ENCODE results near the gene CNOT9.
"Not testable (repeated sequence)": the region's sequence is repeated elsewhere in the genome, so short reads cannot be mapped to it uniquely, and the experiment has no call there.

CNOT9 gene

GRCh38 chr2:218568190-218569037 is at the start of gene CNOT9, which contains the start of gene USP37:
Gene CNOT9 (plus strand): TSS chr2:218568839. CDS start chr2:218568955, 116 bp downstream.
Gene USP37 (minus strand): TSS chr2:218568351. CDS start chr2:218558653, 9,698 bp downstream.
- peak; percentile 99 for DNase-seq (ENCODE audit: low spot score)

GRCh38 chr2:218518876-218519275 is 49.8 kb upstream of the CNOT9 start:
- no peak for DNase-seq (ENCODE audit: low spot score)

GRCh38 chr2:218523651-218524050 is 45.0 kb upstream of the CNOT9 start:
- no peak for DNase-seq (ENCODE audit: low spot score)

DNA sequence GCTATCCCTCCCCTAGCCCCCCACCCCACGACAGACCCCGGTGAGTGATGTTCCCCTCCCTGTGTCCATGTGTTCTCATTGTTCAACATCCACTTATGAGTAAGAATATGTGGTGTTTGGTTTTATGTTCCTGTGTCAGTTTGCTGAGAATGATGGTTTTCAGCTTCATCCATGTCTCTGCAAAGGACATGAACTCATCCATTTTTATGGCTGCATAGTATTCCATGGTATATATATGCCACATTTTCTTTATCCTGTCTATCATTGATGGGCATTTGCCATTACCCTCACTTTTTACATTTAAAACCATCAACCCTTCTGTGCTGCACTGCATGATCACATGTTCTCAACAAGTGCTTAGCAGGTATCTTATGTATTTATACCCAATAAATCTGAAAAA is 40.2 kb upstream of the CNOT9 start:
- not testable (repeated sequence) for DNase-seq (ENCODE audit: low spot score)

GRCh38 chr2:218529990-218530389 is 38.6 kb upstream of the CNOT9 start:
- DNase-seq (ENCODE audit: low spot score) = no peak

DNA sequence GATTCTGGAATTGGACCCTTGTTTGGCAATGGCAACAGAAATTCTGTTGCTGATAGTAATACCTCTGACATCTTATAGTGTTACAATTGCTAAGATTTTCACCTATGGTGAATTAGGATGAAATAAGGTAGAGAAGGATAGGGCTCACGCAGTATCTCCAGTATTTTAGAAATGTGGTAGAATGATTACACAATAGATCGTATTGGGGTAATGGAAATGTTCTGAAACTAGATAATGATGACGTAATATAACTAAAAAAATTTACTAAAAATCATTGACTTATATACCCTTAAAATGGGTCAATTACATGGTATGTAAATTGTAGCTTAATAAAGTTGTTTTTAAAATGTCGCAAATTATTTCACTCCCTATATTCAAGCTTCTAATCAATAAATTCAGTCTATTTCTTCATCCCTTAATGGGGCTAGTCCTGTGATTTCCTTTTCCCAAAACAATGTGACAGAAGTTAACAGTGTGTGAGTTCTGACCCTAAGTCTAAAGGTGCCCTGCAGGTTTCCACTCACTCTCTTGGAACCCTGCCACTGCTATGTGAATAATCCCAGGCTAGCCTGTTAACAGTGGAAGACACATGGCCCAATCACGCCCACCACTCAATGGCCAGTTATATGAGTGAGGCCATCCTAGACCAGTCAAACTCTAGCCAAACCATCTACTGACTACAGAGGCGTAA is 31.7 kb upstream of the CNOT9 start:
- no peak for DNase-seq (ENCODE audit: low spot score)

DNA sequence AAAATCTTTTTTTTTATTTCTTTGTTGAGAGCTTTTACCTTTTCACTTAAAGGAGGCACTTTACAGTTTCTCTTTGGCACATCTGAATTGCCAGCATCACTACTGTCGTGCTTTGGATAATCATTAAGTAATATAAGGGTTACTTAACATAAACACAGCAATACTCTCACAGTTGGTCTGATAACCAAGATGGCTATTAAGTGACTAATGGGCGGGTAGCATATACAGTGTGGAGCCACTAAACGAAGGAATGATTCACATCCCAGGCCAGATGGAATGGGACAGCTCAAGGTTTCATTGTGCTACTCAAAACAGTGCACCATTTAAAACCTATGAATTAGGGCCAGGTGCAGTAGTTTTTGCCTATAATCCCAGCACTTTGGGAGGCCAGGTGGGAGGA is 28.6 kb upstream of the CNOT9 start:
- DNase-seq (ENCODE audit: low spot score) = no peak

- DNase-seq (ENCODE audit: low spot score) = no peak
These were observed 22.6 kb upstream of the CNOT9 start for GRCh38 chr2:218546012-218546411.

DNA sequence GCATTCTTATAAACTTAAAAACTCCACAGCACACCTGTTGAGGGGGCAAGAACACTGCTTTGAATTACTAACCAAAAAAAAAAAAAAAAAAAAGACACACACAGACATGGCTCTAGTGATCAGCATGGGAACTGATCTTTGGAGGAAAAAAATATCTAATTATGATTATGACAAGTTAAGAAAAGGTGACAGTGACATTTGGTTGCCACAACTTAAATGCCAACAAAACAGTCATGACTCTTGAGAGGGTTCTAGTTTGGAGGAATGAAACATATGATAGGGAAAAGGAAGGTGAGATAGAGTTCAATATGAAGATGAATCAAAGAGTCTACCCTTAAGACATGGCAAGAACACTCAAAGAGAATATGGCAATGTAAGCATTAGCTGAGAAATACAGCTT is 21.1 kb upstream of the CNOT9 start:
- DNase-seq (ENCODE audit: low spot score) = no peak

DNA sequence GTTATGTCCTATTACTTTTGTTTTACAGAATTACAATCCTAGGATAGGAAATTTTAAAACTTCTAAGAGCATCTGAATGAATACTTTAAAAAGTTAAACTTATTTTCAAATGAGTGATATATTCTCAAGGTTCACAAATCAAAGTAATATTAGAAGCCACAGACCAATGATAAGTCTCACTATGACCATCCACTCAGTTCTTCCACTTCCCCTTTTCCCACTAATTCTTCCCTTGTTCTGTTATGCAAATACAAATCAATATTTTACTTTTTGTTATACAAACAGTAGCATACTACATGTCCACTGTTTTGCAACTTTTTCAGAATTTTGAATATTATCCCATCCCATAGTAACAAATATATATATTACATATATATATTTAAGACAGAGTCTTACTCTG is 20.7 kb upstream of the CNOT9 start:
- no peak for DNase-seq (ENCODE audit: low spot score)

GRCh38 chr2:218554225-218554624 is 14.4 kb upstream of the CNOT9 start:
- not testable (repeated sequence) for DNase-seq (ENCODE audit: low spot score)

- DNase-seq (ENCODE audit: low spot score) = no peak
These were observed 13.1 kb upstream of the CNOT9 start for GRCh38 chr2:218555527-218555926.

DNA sequence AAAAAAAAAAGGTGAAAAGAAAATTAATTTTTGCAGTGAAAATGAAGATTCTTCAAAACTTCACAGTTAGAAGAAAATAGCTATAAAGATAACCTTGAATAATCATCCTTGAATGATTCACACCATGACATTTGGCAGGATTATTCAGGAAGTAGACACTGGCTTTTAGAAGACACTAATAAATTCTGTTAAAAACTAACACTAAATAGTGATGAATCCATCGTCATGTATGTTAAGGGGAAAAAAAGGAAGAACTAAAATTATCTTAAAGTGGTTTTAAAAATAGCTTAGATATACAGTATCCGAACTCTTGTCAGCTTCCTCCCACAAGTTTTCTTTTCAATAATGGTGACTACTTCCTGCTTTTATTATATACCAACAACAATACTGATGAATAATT is 10.7 kb upstream of the CNOT9 start:
- no peak for DNase-seq (ENCODE audit: low spot score)

- DNase-seq (ENCODE audit: low spot score) = no peak
These were observed 9.7 kb upstream of the CNOT9 start for GRCh38 chr2:218558986-218559385.

DNA sequence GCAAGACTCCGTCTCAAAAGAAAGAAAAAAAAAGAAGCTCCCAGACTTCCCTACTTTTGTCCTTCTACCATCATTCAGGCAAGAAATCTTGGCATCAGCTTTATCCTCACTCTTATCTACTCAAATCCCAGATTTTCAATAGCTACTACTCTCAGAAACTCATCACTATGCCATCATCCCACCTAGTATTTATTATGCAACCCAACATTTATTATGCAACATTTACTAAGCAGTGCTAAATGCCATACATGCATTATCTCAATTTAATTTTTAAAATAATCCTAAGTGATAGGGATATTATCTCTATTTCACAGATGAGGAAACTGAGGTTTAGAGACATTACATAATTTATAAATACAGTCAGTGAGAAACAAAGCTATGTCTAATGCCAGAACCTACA is 4.6 kb upstream of the CNOT9 start:
- DNase-seq (ENCODE audit: low spot score) = no peak

DNA sequence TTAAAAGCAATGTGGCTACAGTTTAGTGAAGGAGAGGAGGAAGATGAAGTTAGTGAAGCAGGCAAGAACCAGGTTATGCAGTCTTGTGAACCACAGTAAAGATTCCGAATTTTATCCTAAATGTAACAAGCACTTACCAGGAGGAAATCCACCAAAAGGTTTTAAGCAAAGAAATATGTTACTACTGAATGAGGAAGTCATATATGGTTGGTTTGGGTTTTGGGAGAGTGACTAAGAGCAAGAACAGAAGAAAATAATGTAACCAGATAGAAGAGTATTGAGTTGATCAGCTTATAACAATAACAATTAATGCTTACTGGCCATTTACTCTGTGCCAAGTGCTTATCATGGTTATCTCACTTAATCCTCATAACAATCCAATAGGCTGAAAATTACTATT is 2.3 kb upstream of the CNOT9 start:
- no peak for DNase-seq (ENCODE audit: low spot score)

GRCh38 chr2:218567797-218568189 is 846 bp upstream of the CNOT9 start:
- no peak for DNase-seq (ENCODE audit: low spot score)

DNA sequence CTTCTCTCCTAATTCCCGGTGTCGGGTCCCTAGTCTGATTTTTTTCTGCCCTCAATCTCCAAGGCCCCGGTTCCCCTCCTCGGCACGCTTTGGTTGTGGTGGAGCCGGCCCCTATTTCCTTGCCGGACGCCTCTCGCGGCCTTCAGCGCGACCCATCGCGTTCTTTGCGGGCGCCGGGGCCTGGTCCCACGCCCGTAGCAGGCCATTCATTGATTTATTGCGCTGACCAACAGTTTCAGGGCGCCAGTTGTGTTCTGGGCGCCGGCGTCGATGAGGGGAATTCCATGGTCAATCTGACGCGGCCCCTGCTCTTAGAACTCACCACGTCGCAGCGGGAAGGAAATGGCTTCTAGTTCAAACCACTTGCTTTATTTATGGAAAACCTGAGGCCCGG is 396 bp downstream of the CNOT9 start:
- no peak for DNase-seq (ENCODE audit: low spot score)

- no peak for DNase-seq (ENCODE audit: low spot score)
These were observed 1.2 kb downstream of the CNOT9 start for GRCh38 chr2:218569661-218570500.

DNA sequence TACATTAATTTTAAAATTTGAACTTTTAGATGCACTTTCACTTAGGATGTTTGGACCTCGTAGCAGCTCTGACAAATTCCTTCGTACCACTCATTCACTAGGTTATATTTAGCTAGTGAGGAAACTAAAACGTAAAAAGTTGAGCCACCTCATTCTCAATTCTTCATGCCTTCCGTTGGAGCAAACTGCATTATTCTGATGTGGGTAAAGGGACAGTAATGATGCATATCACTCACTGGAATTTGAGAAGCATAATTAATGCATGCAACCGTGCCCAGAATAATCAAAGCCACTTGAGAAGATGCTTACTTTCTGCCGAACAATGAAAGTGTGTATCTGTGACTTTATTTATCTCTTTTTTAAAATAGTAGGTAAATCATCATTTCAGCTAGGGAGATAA is 2.2 kb downstream of the CNOT9 start:
- DNase-seq (ENCODE audit: low spot score) = no peak

DNA sequence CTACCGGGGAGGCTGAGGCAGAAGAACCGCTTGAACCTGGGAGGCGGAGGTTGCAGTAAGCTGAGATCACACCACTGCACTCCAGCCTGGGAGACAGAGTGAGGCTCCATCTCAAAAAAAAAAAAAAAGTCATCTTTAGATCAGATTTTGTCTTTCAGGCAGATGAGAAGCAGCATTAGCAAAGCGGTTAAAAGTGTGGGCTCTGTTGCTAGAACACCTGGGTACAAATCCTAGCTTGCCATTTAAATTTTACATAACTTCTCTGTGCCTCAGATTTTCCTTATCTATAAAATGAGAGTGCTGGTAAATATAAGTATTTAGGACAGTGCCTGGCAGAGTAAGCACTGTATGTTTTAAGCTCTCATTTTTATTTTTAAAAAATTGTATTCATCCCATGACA is 8.2 kb downstream of the CNOT9 start:
- no peak for DNase-seq (ENCODE audit: low spot score)

GRCh38 chr2:218577482-218578220 is 9.0 kb downstream of the CNOT9 start:
- no peak for DNase-seq (ENCODE audit: low spot score)

Measured in ecto neural progenitor cell (in vitro differentiated cells).